ENCODE data around the gene VAT1. TPM values are rescaled to one million over a fixed set of nuclear protein-coding genes. Genes with fewer than 3 reads are reported as not detected.

VAT1 gene
- total and polyA plus RNA-seq, 2 of the 13 experiments (the other 11 are each of a cell fraction or from before 2014, with no cell fraction given): 143 to 205 TPM

DNA sequence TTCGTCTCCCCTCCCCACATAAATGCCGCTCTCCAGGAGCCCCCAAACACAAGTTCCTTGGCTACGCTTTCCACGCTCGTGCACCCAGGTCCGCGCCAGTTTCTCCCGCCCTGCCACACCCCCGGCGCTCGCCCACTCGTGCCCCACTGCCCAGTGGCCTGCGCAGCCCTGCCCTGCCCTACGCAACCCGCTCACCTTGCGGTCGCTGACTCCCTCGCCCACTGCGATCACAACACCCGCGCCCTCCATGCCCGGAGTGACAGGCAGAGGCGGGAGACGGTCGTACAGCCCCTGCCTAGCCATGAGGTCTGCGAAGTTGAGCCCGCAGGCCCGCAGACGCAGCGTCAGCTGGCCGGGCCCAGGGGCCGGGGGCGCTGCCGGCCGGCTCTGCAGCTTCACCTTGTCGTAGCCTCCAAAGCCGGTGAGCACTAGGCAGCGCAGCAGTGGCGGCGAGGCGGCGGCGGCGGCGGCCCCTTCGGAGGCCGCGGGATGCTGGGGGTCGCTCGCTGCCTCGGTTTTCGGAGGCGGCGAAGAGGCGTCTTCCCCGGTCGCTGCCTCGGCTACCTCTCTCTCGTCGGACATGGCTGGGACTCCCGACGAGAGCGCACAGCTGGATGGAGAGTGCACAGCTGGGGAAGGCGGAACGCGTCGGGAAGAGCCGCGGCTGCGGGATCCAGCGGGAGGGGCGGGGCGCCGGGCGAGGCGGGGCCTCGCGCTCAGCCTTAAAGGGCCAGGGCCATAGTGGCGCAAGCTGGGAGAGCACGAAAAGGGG lies at the start of gene VAT1 (continued):
- TF ChIP-seq, protein P1, sequence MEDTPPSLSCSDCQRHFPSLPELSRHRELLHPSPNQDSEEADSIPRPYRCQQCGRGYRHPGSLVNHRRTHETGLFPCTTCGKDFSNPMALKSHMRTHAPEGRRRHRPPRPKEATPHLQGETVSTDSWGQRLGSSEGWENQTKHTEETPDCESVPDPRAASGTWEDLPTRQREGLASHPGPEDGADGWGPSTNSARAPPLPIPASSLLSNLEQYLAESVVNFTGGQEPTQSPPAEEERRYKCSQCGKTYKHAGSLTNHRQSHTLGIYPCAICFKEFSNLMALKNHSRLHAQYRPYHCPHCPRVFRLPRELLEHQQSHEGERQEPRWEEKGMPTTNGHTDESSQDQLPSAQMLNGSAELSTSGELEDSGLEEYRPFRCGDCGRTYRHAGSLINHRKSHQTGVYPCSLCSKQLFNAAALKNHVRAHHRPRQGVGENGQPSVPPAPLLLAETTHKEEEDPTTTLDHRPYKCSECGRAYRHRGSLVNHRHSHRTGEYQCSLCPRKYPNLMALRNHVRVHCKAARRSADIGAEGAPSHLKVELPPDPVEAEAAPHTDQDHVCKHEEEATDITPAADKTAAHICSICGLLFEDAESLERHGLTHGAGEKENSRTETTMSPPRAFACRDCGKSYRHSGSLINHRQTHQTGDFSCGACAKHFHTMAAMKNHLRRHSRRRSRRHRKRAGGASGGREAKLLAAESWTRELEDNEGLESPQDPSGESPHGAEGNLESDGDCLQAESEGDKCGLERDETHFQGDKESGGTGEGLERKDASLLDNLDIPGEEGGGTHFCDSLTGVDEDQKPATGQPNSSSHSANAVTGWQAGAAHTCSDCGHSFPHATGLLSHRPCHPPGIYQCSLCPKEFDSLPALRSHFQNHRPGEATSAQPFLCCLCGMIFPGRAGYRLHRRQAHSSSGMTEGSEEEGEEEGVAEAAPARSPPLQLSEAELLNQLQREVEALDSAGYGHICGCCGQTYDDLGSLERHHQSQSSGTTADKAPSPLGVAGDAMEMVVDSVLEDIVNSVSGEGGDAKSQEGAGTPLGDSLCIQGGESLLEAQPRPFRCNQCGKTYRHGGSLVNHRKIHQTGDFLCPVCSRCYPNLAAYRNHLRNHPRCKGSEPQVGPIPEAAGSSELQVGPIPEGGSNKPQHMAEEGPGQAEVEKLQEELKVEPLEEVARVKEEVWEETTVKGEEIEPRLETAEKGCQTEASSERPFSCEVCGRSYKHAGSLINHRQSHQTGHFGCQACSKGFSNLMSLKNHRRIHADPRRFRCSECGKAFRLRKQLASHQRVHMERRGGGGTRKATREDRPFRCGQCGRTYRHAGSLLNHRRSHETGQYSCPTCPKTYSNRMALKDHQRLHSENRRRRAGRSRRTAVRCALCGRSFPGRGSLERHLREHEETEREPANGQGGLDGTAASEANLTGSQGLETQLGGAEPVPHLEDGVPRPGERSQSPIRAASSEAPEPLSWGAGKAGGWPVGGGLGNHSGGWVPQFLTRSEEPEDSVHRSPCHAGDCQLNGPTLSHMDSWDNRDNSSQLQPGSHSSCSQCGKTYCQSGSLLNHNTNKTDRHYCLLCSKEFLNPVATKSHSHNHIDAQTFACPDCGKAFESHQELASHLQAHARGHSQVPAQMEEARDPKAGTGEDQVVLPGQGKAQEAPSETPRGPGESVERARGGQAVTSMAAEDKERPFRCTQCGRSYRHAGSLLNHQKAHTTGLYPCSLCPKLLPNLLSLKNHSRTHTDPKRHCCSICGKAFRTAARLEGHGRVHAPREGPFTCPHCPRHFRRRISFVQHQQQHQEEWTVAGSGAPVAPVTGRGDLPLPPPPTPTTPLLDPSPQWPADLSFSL (CRISPR knock-in tag; IDR thresholded peaks at IDR 0.05): no peak
- TF ChIP-seq, protein P2, sequence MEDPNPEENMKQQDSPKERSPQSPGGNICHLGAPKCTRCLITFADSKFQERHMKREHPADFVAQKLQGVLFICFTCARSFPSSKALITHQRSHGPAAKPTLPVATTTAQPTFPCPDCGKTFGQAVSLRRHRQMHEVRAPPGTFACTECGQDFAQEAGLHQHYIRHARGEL (CRISPR knock-in tag; IDR thresholded peaks at IDR 0.05): no peak
- TF ChIP-seq, protein P3, sequence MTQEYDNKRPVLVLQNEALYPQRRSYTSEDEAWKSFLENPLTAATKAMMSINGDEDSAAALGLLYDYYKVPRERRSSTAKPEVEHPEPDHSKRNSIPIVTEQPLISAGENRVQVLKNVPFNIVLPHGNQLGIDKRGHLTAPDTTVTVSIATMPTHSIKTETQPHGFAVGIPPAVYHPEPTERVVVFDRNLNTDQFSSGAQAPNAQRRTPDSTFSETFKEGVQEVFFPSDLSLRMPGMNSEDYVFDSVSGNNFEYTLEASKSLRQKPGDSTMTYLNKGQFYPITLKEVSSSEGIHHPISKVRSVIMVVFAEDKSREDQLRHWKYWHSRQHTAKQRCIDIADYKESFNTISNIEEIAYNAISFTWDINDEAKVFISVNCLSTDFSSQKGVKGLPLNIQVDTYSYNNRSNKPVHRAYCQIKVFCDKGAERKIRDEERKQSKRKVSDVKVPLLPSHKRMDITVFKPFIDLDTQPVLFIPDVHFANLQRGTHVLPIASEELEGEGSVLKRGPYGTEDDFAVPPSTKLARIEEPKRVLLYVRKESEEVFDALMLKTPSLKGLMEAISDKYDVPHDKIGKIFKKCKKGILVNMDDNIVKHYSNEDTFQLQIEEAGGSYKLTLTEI (CRISPR knock-in tag; conservative IDR thresholded peaks at IDR 0.05): no peak
- TF ChIP-seq MEF2D (CRISPR knock-in tag; IDR thresholded peaks at IDR 0.05) (no peak), FOSL2 (CRISPR knock-in tag; IDR thresholded peaks at IDR 0.05) (peak; percentile 18), RORA (CRISPR knock-in tag; IDR thresholded peaks at IDR 0.05) (no peak), HNF4G (IDR thresholded peaks at IDR 0.05; ENCODE audit: borderline replicate concordance, low read depth, low read length) (no peak), HNF4G (CRISPR knock-in tag; IDR thresholded peaks at IDR 0.05; ENCODE audit: borderline replicate concordance, low read depth) (no peak), ATF1 (CRISPR knock-in tag; IDR thresholded peaks at IDR 0.05) (no peak), ZNF83 (CRISPR knock-in tag; IDR thresholded peaks at IDR 0.05; ENCODE audit: borderline replicate concordance) (no peak)
- TF ChIP-seq, protein P4, sequence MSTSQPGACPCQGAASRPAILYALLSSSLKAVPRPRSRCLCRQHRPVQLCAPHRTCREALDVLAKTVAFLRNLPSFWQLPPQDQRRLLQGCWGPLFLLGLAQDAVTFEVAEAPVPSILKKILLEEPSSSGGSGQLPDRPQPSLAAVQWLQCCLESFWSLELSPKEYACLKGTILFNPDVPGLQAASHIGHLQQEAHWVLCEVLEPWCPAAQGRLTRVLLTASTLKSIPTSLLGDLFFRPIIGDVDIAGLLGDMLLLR (CRISPR knock-in tag; IDR thresholded peaks at IDR 0.05): peak; percentile 73
- TF ChIP-seq, protein P5, sequence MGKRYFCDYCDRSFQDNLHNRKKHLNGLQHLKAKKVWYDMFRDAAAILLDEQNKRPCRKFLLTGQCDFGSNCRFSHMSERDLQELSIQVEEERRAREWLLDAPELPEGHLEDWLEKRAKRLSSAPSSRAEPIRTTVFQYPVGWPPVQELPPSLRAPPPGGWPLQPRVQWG (CRISPR knock-in tag; IDR thresholded peaks at IDR 0.05; ENCODE audit: borderline replicate concordance, low read depth): no peak
- TF ChIP-seq, protein P6, sequence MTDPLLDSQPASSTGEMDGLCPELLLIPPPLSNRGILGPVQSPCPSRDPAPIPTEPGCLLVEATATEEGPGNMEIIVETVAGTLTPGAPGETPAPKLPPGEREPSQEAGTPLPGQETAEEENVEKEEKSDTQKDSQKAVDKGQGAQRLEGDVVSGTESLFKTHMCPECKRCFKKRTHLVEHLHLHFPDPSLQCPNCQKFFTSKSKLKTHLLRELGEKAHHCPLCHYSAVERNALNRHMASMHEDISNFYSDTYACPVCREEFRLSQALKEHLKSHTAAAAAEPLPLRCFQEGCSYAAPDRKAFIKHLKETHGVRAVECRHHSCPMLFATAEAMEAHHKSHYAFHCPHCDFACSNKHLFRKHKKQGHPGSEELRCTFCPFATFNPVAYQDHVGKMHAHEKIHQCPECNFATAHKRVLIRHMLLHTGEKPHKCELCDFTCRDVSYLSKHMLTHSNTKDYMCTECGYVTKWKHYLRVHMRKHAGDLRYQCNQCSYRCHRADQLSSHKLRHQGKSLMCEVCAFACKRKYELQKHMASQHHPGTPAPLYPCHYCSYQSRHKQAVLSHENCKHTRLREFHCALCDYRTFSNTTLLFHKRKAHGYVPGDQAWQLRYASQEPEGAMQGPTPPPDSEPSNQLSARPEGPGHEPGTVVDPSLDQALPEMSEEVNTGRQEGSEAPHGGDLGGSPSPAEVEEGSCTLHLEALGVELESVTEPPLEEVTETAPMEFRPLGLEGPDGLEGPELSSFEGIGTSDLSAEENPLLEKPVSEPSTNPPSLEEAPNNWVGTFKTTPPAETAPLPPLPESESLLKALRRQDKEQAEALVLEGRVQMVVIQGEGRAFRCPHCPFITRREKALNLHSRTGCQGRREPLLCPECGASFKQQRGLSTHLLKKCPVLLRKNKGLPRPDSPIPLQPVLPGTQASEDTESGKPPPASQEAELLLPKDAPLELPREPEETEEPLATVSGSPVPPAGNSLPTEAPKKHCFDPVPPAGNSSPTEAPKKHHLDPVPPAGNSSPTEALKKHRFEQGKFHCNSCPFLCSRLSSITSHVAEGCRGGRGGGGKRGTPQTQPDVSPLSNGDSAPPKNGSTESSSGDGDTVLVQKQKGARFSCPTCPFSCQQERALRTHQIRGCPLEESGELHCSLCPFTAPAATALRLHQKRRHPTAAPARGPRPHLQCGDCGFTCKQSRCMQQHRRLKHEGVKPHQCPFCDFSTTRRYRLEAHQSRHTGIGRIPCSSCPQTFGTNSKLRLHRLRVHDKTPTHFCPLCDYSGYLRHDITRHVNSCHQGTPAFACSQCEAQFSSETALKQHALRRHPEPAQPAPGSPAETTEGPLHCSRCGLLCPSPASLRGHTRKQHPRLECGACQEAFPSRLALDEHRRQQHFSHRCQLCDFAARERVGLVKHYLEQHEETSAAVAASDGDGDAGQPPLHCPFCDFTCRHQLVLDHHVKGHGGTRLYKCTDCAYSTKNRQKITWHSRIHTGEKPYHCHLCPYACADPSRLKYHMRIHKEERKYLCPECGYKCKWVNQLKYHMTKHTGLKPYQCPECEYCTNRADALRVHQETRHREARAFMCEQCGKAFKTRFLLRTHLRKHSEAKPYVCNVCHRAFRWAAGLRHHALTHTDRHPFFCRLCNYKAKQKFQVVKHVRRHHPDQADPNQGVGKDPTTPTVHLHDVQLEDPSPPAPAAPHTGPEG (CRISPR knock-in tag; IDR thresholded peaks at IDR 0.05): peak; percentile 78
